ENCODE measurements around the gene CKAP2L. TPM values are rescaled to one million over a fixed set of nuclear protein-coding genes. Genes with fewer than 3 reads are reported as not detected.

Gene CKAP2L
- total RNA-seq, 1 donor from 2014 or later = 8.9 TPM

- H3K27me3 Mint-ChIP-seq (ENCODE audit: low read depth) = peaks cover 22% of the 10 kb centered on the region
- H3K36me3 Mint-ChIP-seq = no peaks in the 10 kb centered on the region
- peaks cover 3% of the 10 kb centered on the region for H3K9me3 Mint-ChIP-seq
- no peak overlapping the region for H3K4me3 Mint-ChIP-seq
- no peak for TF ChIP-seq CTCF (IDR thresholded peaks at IDR 0.05; ENCODE audit: unreplicated experiment)
- H3K4me1 Mint-ChIP-seq = no peaks in the 10 kb centered on the region
- no peak overlapping the region for H3K27ac Mint-ChIP-seq
- DNase-seq (ENCODE audit: low spot score in 2 of 2, unreplicated experiment in 2 of 2) = no peak
These were observed 50.5 kb downstream of the CKAP2L start for GRCh38 chr2:112713926-112714325.

GRCh38 chr2:112713585-112713925 is 50.9 kb downstream of the CKAP2L start:
- no peak for TF ChIP-seq CTCF (IDR thresholded peaks at IDR 0.05; ENCODE audit: unreplicated experiment)
- no peak for DNase-seq (ENCODE audit: low spot score in 2 of 2, unreplicated experiment in 2 of 2)
- Mint-ChIP-seq H3K27me3 (ENCODE audit: low read depth) (peaks cover 18% of the 10 kb centered on the region), H3K9me3 (peaks cover 3% of the 10 kb centered on the region), H3K4me1 (no peaks in the 10 kb centered on the region), H3K36me3 (no peaks in the 10 kb centered on the region), H3K27ac (no peak overlapping the region), H3K4me3 (no peak overlapping the region)

- H3K27me3 Mint-ChIP-seq (ENCODE audit: low read depth) = peaks cover 17% of the 10 kb centered on the region
- H3K27ac Mint-ChIP-seq = no peak overlapping the region
- H3K36me3 Mint-ChIP-seq = no peaks in the 10 kb centered on the region
- peaks cover 3% of the 10 kb centered on the region for H3K9me3 Mint-ChIP-seq
- no peak overlapping the region for H3K4me3 Mint-ChIP-seq
- H3K4me1 Mint-ChIP-seq = no peaks in the 10 kb centered on the region
- no peak for TF ChIP-seq CTCF (IDR thresholded peaks at IDR 0.05; ENCODE audit: unreplicated experiment)
- DNase-seq (ENCODE audit: low spot score in 2 of 2, unreplicated experiment in 2 of 2) = no peak
These were observed 51.4 kb downstream of the CKAP2L start for GRCh38 chr2:112712903-112713584.

- no peak for DNase-seq (ENCODE audit: low spot score in 2 of 2, unreplicated experiment in 2 of 2)
- Mint-ChIP-seq H3K27ac (no peak overlapping the region), H3K9me3 (peaks cover 3% of the 10 kb centered on the region), H3K36me3 (no peaks in the 10 kb centered on the region), H3K4me3 (no peak overlapping the region), H3K27me3 (ENCODE audit: low read depth) (peaks cover 16% of the 10 kb centered on the region), H3K4me1 (no peaks in the 10 kb centered on the region)
- TF ChIP-seq CTCF (IDR thresholded peaks at IDR 0.05; ENCODE audit: unreplicated experiment) = no peak
These were observed 51.9 kb downstream of the CKAP2L start for GRCh38 chr2:112712465-112712864.

- H3K4me3 Mint-ChIP-seq = no peak overlapping the region
- TF ChIP-seq CTCF (IDR thresholded peaks at IDR 0.05; ENCODE audit: unreplicated experiment) = no peak
- H3K27me3 Mint-ChIP-seq (ENCODE audit: low read depth) = peaks cover 16% of the 10 kb centered on the region
- no peaks in the 10 kb centered on the region for H3K9me3 Mint-ChIP-seq
- H3K4me1 Mint-ChIP-seq = peaks cover 3% of the 10 kb centered on the region
- no peaks in the 10 kb centered on the region for H3K36me3 Mint-ChIP-seq
- no peak for DNase-seq (ENCODE audit: low spot score in 2 of 2, unreplicated experiment in 2 of 2)
- H3K27ac Mint-ChIP-seq = no peak overlapping the region
These were observed 53.3 kb downstream of the CKAP2L start for GRCh38 chr2:112710956-112711750.
